ENCODE measurements around the gene CPE.

The CPE gene

DNA sequence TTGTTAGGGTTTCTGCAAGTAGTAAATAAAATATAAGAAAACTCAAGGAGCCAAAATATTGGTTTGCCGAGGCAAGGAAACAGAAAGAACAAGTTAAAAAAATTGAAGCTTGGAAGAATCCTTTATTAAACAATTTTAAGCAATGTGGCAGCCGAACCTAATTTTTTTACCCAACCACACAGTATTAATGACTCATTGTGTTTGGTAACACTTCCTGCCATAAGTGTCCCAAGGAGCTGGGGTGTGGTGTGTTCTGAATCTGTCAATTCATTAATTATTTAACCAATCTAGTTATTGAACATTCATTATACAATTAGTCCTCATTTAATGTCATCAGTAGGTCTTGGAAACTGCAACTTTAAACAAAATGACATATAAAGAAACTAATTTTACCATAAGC is 19.3 kb upstream of the CPE start:
- TF ChIP-seq SIN3A (IDR thresholded peaks at IDR 0.05; ENCODE audit: borderline replicate concordance, insufficient read depth, low read length): no peak
- TF ChIP-seq TAF1 (IDR thresholded peaks at IDR 0.05; ENCODE audit: borderline replicate concordance, insufficient read depth, low read length): no peak
- no peak for TF ChIP-seq FOXP2 (optimal IDR thresholded peaks at IDR 0.05; ENCODE audit: borderline replicate concordance, extremely low read depth, extremely low read length, insufficient read depth)
- no peak for TF ChIP-seq POLR2AphosphoS5 (IDR thresholded peaks at IDR 0.05; ENCODE audit: low read depth, low read length)
- TF ChIP-seq, protein P1, sequence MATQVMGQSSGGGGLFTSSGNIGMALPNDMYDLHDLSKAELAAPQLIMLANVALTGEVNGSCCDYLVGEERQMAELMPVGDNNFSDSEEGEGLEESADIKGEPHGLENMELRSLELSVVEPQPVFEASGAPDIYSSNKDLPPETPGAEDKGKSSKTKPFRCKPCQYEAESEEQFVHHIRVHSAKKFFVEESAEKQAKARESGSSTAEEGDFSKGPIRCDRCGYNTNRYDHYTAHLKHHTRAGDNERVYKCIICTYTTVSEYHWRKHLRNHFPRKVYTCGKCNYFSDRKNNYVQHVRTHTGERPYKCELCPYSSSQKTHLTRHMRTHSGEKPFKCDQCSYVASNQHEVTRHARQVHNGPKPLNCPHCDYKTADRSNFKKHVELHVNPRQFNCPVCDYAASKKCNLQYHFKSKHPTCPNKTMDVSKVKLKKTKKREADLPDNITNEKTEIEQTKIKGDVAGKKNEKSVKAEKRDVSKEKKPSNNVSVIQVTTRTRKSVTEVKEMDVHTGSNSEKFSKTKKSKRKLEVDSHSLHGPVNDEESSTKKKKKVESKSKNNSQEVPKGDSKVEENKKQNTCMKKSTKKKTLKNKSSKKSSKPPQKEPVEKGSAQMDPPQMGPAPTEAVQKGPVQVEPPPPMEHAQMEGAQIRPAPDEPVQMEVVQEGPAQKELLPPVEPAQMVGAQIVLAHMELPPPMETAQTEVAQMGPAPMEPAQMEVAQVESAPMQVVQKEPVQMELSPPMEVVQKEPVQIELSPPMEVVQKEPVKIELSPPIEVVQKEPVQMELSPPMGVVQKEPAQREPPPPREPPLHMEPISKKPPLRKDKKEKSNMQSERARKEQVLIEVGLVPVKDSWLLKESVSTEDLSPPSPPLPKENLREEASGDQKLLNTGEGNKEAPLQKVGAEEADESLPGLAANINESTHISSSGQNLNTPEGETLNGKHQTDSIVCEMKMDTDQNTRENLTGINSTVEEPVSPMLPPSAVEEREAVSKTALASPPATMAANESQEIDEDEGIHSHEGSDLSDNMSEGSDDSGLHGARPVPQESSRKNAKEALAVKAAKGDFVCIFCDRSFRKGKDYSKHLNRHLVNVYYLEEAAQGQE (IDR thresholded peaks at IDR 0.05; ENCODE audit: insufficient read depth in 1 of 2, low read depth in 2 of 2, low read length in 2 of 2): no peak

DNA sequence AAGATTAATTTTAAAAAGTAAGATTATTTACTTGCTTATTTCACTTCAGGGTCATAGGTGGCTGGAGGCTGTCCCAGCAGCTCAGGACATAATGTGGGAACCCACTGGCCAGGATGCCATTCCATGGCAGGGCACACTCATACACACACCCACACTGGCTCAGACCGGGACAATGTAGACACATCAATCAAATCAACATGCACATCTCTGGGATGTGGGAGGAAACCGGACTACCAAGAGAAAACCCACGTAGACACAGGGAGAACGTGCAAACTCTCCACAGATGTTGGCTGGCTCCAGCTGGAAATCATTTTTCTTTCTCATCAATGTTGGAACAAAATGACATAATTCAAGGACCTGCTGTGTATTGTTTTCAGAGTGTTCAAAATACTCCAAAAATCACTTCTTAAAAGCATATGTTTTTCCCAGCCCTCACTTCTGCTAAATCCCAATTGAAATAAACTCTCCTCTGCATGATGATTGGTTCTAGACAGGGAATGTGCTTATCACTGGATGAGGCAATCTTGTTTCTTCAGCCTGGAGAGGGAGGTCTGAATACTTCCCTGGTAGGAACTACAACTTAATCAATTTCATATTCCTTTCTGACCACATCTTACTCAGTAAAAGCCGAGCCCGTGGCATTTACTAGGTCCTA is 18.6 kb upstream of the CPE start:
- TF ChIP-seq TAF1 (IDR thresholded peaks at IDR 0.05; ENCODE audit: borderline replicate concordance, insufficient read depth, low read length) (no peak), FOXP2 (optimal IDR thresholded peaks at IDR 0.05; ENCODE audit: borderline replicate concordance, extremely low read depth, extremely low read length, insufficient read depth) (no peak), POLR2AphosphoS5 (IDR thresholded peaks at IDR 0.05; ENCODE audit: low read depth, low read length) (no peak), SIN3A (IDR thresholded peaks at IDR 0.05; ENCODE audit: borderline replicate concordance, insufficient read depth, low read length) (no peak)
- TF ChIP-seq, protein P1 (IDR thresholded peaks at IDR 0.05; ENCODE audit: insufficient read depth in 1 of 2, low read depth in 2 of 2, low read length in 2 of 2): no peak

DNA sequence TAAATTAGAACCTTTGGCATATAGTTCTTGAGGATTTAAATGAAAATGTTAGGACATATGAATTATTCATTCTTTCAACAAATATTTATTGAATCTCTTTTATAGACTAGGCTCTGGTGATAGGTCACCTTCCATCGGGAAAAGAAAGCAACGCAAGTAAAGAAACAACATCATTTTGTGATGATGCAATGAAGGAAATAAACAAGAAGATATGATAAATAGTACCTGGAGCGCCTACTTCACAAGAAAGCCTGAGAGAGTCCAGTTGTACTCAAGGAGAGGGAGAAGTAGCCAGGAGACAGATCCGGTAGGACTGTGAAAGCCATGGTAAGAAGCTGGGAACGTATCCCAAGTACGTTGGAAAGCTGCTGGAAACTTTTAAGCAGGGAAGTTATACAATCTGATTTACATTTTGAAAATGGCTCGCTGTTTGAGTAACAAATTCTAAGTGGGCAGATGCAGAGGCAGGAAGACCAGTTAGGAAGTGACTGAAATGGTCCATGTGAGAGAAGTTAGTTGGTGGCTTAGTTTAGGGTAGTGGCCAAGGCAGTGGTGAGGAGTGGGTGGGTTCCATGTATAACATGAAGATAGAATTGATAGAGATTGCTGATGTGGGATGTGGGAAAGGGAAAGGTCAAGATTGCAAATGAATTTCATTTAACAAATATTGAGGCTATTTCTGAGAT is 17.7 kb upstream of the CPE start:
- TF ChIP-seq, protein P1 (IDR thresholded peaks at IDR 0.05; ENCODE audit: insufficient read depth in 1 of 2, low read depth in 2 of 2, low read length in 2 of 2): no peak
- TF ChIP-seq FOXP2 (optimal IDR thresholded peaks at IDR 0.05; ENCODE audit: borderline replicate concordance, extremely low read depth, extremely low read length, insufficient read depth) (no peak), TAF1 (IDR thresholded peaks at IDR 0.05; ENCODE audit: borderline replicate concordance, insufficient read depth, low read length) (no peak), POLR2AphosphoS5 (IDR thresholded peaks at IDR 0.05; ENCODE audit: low read depth, low read length) (no peak), SIN3A (IDR thresholded peaks at IDR 0.05; ENCODE audit: borderline replicate concordance, insufficient read depth, low read length) (no peak)

DNA sequence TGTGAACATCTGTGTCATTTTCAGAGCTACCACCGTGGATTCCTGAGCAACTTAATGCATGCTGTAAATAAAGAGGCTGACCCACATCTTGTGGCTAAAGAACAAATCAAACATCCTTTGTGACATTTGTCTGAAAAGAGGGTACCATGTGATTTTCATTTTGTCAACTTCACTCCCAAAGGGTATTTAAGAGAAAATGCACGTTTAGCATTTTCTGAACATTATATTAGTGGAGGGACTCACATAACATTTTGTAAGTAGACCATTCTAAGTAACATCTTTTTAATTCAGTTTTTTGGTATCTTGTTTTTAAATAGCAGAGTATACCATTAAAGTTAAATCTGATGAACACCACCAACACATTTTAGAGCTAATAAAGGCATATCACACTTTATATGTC is 17.0 kb upstream of the CPE start:
- no peak for TF ChIP-seq TAF1 (IDR thresholded peaks at IDR 0.05; ENCODE audit: borderline replicate concordance, insufficient read depth, low read length)

DNA sequence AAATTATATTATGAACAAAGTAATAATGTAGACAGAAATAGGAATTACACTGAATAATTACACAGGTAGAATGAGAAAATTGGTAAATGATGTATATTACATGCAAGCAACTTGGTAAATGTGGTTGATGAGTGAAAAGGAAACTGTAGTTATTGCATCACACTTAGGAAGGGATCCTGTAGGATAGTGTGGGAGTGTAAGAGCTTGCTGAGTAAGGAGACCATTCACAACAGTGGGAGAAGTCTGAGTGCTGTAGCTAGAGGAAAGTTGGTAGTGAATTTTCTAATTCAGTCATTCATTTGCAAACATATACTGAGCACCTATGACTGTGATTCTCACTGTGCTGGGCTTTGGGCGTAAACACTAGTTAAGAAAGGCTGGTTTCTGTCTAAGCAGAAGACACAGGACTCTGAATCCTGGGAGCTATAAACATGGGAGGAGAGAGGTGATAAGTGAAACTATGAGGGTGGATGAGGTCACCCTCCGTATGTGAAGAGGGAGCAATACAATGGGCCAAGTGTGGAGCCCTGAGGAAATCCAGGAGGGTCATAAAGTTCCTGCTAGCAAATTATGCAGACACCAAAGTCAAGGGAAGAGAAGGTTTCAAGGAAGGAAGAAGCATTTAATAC is 14.2 kb upstream of the CPE start:
- TF ChIP-seq TAF1 (IDR thresholded peaks at IDR 0.05; ENCODE audit: borderline replicate concordance, insufficient read depth, low read length) (no peak), FOXP2 (optimal IDR thresholded peaks at IDR 0.05; ENCODE audit: borderline replicate concordance, extremely low read depth, extremely low read length, insufficient read depth) (no peak), SIN3A (IDR thresholded peaks at IDR 0.05; ENCODE audit: borderline replicate concordance, insufficient read depth, low read length) (no peak), POLR2AphosphoS5 (IDR thresholded peaks at IDR 0.05; ENCODE audit: low read depth, low read length) (no peak)
- TF ChIP-seq, protein P1 (IDR thresholded peaks at IDR 0.05; ENCODE audit: insufficient read depth in 1 of 2, low read depth in 2 of 2, low read length in 2 of 2): no peak

Data from PFSK-1 (cell line).